Fibroblast of skin of back (primary cell): ENCODE data around the gene RGS6.

Experiments used
- DNase-seq: peaks from one replicate; pipeline ENCODE4 v3.0.0-alpha.2; 2013

RGS6 gene

GRCh38 chr14:72089625-72090024 lies 157.4 kb downstream of the RGS6 start:
- DNase-seq: no peak

DNA sequence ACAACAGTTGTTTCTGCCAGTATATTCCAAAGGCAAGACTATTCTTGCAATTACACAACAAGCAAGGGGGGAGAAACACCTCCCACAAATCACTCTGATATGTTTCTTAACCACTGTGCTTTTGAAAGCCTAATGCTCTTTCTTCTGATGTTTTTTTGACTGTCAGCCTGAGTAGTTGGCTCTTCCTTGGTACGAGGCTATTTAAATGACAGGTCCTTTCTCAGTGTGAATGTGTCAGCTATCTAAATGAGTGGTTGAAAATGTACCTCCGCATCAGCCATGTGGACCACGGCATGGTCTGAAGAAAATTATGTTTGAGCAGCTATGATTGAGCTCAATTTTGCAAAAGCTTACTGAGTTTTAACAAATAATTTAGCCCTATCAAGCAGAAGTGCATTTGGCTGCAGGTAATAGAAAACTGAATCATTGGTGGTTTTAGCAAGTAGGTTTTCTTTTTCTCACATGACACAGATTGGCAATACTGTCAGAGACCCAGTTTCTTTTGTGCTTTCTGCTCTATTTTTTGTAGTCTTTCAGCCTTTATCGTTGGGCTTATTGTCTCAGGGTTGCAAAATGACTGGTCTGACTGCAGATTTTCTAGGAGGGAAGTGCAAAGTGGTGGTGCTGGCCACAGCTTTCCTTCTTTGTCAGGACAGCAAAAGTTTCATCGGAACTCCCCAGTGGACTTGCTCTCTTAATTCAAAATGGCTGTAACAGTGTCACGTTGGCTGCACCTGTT lies 162.8 kb downstream of the RGS6 start:
- no peak for DNase-seq

- no peak for DNase-seq
These were observed 165.0 kb downstream of the RGS6 start for GRCh38 chr14:72097173-72097783.

- DNase-seq: no peak
These were observed 166.0 kb downstream of the RGS6 start for GRCh38 chr14:72098210-72098609.

- no peak for DNase-seq
These were observed 167.3 kb downstream of the RGS6 start for GRCh38 chr14:72099566-72099965.

DNA sequence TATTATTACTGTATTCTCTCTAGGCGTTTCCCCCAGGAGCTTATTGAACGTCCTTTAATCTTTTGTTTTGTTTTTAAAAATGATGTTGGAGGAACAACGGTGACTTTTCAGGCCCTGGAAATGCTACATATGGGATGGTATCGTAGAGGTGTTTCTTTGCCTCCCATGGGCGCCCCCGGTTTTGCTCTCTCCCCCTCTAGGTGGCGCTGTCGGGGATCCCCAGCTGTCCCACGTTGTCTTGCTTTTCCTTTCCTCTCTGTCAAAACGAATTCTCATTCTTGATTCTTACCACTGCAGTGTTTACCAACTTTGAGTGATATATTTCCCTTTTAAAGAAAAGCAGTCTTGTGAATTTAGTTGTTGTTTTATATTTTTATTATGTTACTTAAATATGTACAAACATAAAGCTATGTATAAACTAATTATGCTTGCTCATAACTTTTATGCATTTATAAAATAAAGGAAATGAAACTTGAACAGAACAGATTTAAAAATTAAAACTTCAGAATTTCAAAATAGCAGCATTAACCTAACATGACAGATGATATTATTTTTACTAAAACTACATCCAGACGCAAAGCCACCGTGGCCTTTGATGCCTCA lies 171.9 kb downstream of the RGS6 start:
- DNase-seq: no peak

DNA sequence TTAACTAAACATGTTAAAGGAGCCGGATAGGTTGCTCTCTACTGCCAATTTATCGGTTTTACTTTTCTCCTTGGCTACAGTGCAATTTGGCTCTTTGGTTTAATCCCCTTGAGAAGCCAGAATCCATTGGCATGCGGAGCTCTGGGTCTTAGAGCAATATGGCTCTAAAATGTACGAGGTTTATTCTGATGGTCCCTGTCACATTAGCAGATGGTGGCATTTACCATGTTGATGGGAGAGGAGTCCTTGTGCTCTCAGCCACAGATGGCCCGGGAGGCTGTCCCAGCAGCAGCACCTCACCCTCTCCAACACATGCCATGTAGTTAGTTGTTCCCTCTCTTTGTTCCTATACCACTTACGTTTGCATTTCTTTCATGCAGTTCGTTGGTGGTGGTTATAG lies 179.7 kb downstream of the RGS6 start:
- DNase-seq: no peak

GRCh38 chr14:72118841-72119240 lies 186.6 kb downstream of the RGS6 start:
- DNase-seq: no peak

- peak; percentile 4 for DNase-seq
These were observed 188.1 kb downstream of the RGS6 start for GRCh38 chr14:72120315-72120714.

DNA sequence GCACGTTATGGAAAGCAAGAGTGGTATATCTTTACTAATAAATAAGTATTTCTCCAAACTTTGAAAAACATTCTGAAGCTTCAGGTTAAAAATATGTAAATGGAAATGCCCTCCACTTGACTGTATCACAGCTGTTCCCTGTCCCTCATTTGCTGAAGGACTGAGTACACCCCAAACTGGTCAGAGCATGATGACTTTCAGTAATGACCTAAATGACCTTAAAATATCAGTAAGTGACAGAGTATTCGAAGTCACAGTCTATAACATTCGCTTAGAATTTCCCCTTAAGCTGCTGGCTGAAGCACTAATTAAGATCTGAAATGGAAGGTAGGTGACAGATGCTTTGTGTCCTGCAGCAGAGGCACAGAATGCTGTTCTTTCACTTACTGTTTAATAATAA lies 191.5 kb downstream of the RGS6 start:
- DNase-seq: no peak

DNA sequence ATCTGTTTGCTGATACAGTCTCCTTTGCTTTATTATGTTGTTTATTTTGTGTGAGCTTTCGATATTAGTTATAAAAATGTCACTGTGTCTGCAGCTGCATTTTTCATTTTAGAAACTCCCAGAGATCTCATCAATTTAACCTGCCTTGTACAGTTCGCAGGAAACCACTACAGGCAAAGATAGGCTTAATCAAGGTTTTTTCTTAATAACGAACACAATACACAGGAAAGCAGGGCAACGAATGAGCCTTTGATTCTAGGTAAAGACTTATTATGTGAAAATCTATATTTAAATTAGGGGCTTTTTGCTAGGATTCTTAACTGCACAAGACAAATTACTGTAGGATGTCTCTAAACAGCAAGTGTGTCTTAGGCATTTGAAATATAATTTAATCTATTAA lies 191.9 kb downstream of the RGS6 start:
- DNase-seq: no peak

DNA sequence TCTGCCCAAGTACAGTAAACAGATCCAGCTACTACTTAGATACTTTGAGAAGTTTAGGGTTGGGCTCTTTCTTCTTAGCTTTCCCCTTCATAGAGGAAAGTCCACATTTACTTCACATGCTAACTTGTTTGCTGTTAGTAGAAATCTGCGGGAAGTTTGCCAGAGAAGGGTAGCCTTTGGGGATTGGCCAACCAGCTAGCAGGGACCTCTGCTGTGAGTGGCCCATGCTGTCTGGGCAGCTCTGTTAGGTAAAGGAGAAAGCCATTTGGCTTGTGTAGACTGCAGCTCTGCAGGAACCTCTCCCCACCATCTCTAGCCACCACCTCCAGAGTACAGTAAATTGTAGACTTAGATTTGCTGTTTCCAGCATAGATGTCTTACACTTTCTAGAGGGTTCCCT lies 193.9 kb downstream of the RGS6 start:
- DNase-seq: no peak

DNA sequence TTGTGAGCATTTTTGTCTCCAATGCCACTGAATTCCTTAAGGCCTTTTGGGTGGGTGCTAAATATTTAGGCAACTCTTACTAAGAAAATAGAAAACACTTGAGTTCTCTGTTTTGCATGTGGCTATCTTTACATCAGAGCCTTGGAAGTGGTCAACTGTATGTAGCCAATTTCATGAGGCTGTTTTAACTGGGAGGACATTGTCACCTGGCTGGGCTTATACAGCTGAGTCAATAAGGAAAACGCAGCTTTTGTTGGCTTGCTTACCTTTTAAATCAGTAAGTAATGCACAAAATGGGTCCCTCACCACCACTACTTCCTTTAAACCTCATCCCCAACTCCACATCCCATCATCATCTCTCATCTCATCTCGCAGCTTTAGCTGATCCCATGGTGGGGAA lies 194.3 kb downstream of the RGS6 start:
- no peak for DNase-seq

- DNase-seq: no peak
These were observed 196.4 kb downstream of the RGS6 start for GRCh38 chr14:72128629-72129028.

DNA sequence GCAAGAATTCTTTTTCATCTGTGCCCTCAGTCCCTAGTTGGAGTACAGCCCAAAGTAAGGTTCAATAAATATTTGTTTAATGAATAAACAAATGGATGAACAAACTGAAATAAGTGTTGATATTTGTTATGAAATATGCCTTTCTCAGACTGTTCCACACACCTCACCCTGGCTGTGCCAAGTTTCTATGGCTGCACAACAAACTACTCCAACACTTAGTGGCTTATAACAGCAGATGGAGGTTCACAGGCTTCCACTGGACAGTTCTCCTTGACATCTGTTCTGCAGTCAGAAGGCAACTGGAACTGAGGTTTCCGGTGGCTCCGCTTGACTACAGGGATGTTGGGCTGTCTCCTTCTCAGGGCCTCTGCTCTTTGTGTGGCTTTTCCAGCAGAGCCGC lies 197.1 kb downstream of the RGS6 start:
- DNase-seq: no peak

GRCh38 chr14:72141084-72141483 lies 208.9 kb downstream of the RGS6 start:
- DNase-seq: no peak

DNA sequence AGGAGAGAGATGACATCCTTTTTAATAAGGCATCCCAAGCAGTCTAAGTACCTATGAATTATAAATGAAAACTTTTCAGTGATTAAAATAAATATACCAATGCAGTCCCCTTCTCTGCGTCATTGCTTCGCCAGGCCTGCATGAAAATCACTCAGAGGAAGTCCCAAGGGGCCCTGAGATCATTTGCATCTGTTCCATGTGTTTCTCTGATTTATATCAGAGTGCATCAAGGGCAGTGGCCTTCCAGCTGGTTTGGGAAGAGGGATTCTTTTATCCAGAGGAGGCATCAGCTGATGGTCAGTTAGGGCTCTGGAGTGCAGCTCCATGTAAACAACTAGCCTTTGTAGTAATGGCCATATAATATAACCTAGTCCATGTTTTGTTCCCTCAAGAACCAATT lies 210.1 kb downstream of the RGS6 start:
- DNase-seq: no peak

DNA sequence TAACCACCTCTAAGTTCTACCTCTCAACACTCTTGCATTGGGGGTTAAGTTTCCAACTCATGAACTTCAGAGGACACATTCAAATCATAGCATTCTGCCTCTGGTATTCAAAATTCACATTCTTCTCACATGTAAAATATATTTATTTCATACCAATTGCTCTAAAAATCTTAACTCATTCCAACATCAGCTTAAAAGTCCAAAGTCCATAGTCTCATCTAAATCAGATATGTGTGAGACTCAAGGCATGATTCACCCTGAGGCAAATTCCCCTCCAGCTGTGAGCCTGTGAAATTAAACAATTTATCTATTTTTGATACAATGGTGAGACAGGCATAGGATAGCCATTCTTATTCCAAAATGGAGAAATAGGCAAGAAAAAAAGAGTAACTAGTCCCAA lies 214.0 kb downstream of the RGS6 start:
- no peak for DNase-seq

GRCh38 chr14:72154645-72155378 lies 222.6 kb downstream of the RGS6 start:
- DNase-seq: no peak

DNA sequence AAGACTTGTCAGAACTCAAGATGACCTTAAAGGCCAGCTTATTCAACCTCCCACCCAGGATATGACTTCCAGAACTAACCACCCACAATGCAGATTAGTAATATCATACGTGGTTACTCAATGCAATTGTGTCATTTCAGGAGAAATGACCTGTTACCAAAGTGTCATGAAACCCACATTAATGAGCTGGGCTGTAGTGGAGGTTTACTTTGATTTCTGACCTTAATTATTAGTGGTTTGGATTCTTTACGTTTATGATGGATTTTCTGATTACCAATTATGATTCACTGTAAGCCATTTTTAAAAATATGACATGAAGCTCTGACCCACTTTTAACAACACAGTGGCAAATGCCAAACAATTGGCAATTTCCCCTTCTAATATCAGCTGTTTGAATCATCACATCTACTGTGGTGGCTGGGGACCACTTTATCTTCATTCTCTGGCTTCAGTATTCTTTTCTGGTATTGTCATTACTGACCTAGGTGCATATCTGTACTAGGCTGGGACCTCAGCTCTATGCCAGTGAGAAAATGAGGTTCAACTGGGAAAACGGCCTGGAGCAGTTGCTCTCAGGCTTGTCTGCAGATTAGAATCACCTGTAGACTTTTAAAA lies 223.3 kb downstream of the RGS6 start:
- DNase-seq: no peak

GRCh38 chr14:72164420-72165228 lies 232.4 kb downstream of the RGS6 start:
- DNase-seq: no peak

GRCh38 chr14:72165229-72165698 lies 233.0 kb downstream of the RGS6 start:
- DNase-seq: no peak
